Caco-2 (cell line): Measurements from ENCODE around the gene ACER3. TPM values are rescaled to one million over a fixed set of nuclear protein-coding genes. Genes with fewer than 3 reads are reported as not detected.
"Not testable (repeated sequence)": the region's sequence is repeated elsewhere in the genome, so short reads cannot be mapped to it uniquely, and the experiment has no call there.

Experiments used
- BruUV-seq: library from RNA; stranded (reverse); fragments of 400-500 nt; replicated peaks from 2 replicates; lab custom pipeline; 2021; lab: Mats Ljungman, UMichigan
- CTCF ChIA-PET: fragments of 300-600 bp; sonication (Branson Sonifier 250); formaldehyde crosslinking; loops from one replicate; lab custom pipeline; 2022; ENCODE audit warnings: antibody characterized with exemption; lab: Charles Lee
- POLR2A ChIA-PET: fragments of 300-600 bp; sonication (Branson Sonifier 250); formaldehyde crosslinking; loops from one replicate; lab custom pipeline; 2022; ENCODE audit warnings: antibody characterized with exemption; lab: Charles Lee
- DNase-seq, 2 experiments: peaks; one replicate each; pipeline versions ENCODE4 v3.0.0 to v3.0.0-alpha.2; 2020 to 2022
- H3K27me3 ChIP-seq: replicated peaks from 2 replicates; pipeline ENCODE4 v1.6.0; 2011; ENCODE audit warnings: low read length; ENCODE audit not compliant: control insufficient read depth, insufficient read depth
- H3K36me3 ChIP-seq: 2 replicates; pipeline ENCODE4 v1.5.1; 2011; ENCODE audit warnings: low read length; ENCODE audit not compliant: control insufficient read depth, insufficient read depth
- H3K4me1 ChIP-seq: fragments of 250-450 bp; sonication (Bioruptor Pico); 2 replicates; pipeline ENCODE4 v1.5.1; 2020; ENCODE audit warnings: mild to moderate bottlenecking
- H3K4me3 ChIP-seq: 2 replicates; pipeline ENCODE4 v1.5.1; 2011; ENCODE audit warnings: low read depth, mild to moderate bottlenecking, control low read depth, low read length
- H3K9me3 ChIP-seq: fragments of 250-450 bp; sonication (Bioruptor Pico); 2 replicates; pipeline ENCODE4 v1.5.1; 2020; ENCODE audit warnings: mild to moderate bottlenecking, moderate library complexity
- H3K27ac Mint-ChIP-seq: one replicate; pipeline ENCODE4 v1.8.0; 2022; ENCODE audit warnings: mixed read lengths; ENCODE audit not compliant: unreplicated experiment
- H3K27me3 Mint-ChIP-seq: one replicate; pipeline ENCODE4 v1.8.0; 2022; ENCODE audit warnings: mixed read lengths; ENCODE audit not compliant: insufficient read depth, unreplicated experiment
- H3K36me3 Mint-ChIP-seq: one replicate; pipeline ENCODE4 v1.8.0; 2022; ENCODE audit warnings: mild to moderate bottlenecking, mixed read lengths; ENCODE audit not compliant: insufficient read depth, unreplicated experiment
- H3K4me1 Mint-ChIP-seq: one replicate; pipeline ENCODE4 v1.8.0; 2022; ENCODE audit warnings: low read depth, mixed read lengths; ENCODE audit not compliant: unreplicated experiment
- H3K4me3 Mint-ChIP-seq: one replicate; pipeline ENCODE4 v1.8.0; 2022; ENCODE audit warnings: mild to moderate bottlenecking, moderate library complexity, mixed read lengths; ENCODE audit not compliant: unreplicated experiment
- H3K9me3 Mint-ChIP-seq: one replicate; pipeline ENCODE4 v1.8.0; 2022; ENCODE audit warnings: mixed read lengths; ENCODE audit not compliant: unreplicated experiment
- CTCF ChIP-seq, 2 experiments: fragments of 200-600 bp in 1 of 2; IDR thresholded peaks; 1 replicate in 1 of 2; 2 replicates in 1 of 2; pipeline versions ENCODE4 v1.5.1 to v1.8.0; 2011 to 2022; ENCODE audit warnings: antibody characterized with exemption in 1 of 2, control low read depth in 1 of 2, inconsistent platforms in 1 of 2, low read depth in 1 of 2, low read length in 1 of 2, mild to moderate bottlenecking in 1 of 2, moderate library complexity in 1 of 2; ENCODE audit not compliant: insufficient read depth in 1 of 2, severe bottlenecking in 1 of 2, unreplicated experiment in 1 of 2
- intact Hi-C: fragments of 100-400 bp; cut with micrococcal nuclease; formaldehyde crosslinking; loops from one replicate; pipeline ENCODE4 v1.10.0; 2022; ENCODE audit not compliant: unreplicated experiment
- total RNA-seq: library from RNA; stranded (reverse); gene quantifications from 2 replicates; pipeline ENCODE4 v1.2.3, GENCODE V29; 2022

ACER3 gene
- total RNA-seq, 1 experiment from 2014 or later = 37.5 TPM

GRCh38 chr11:76820184-76820566, 40.5 kb upstream of the ACER3 start:
- Histone ChIP-seq H3K9me3 (peaks cover 19% of the 10 kb centered on the region), H3K27me3 (no peaks in the 10 kb centered on the region), H3K4me3 (no peak overlapping the region), H3K36me3 (no peaks in the 10 kb centered on the region), H3K4me1 (peaks cover 11% of the 10 kb centered on the region)
- Mint-ChIP-seq H3K27me3 (no peaks in the 10 kb centered on the region), H3K4me3 (no peak overlapping the region), H3K36me3 (no peaks in the 10 kb centered on the region), H3K27ac (no peak overlapping the region), H3K4me1 (peaks cover 12% of the 10 kb centered on the region), H3K9me3 (peaks cover 41% of the 10 kb centered on the region)
- no peak for DNase-seq
- ChIA-PET CTCF (no interaction called here), POLR2A (no interaction called here)
- TF ChIP-seq CTCF (IDR thresholded peaks at IDR 0.05; ENCODE audit: insufficient read depth in 1 of 2, low read depth in 1 of 2, low read length in 1 of 2, severe bottlenecking in 1 of 2, unreplicated experiment in 1 of 2) = no peak
- no TSS peak for BruUV-seq
- intact Hi-C loops = no loop called here

GRCh38 chr11:76821396-76821795, 39.3 kb upstream of the ACER3 start:
- H3K27me3 Mint-ChIP-seq, H3K27me3 ChIP-seq, intact Hi-C loops, H3K36me3 ChIP-seq, H3K27ac Mint-ChIP-seq, H3K4me3 ChIP-seq, H3K9me3 ChIP-seq, BruUV-seq, H3K36me3 Mint-ChIP-seq, H3K4me3 Mint-ChIP-seq, CTCF ChIA-PET: not testable (repeated sequence)
- peak in 1 of 2 experiments; percentile 25 for DNase-seq
- POLR2A ChIA-PET = interaction anchor here (0.7 kb wide), 1 partner anchor 264 kb away, joined by 6 read pairs; no protein-coding TSS in a partner anchor
- Mint-ChIP-seq H3K4me1 (peaks cover 12% of the 10 kb centered on the region), H3K9me3 (peaks cover 28% of the 10 kb centered on the region)
- H3K4me1 ChIP-seq = peaks cover 11% of the 10 kb centered on the region

GRCh38 chr11:76822406-76822805, 38.3 kb upstream of the ACER3 start:
- Mint-ChIP-seq H3K27ac (no peak overlapping the region), H3K9me3 (peaks cover 18% of the 10 kb centered on the region), H3K27me3 (no peaks in the 10 kb centered on the region), H3K4me3 (no peak overlapping the region), H3K36me3 (no peaks in the 10 kb centered on the region), H3K4me1 (peaks cover 12% of the 10 kb centered on the region)
- DNase-seq = no peak
- no peak for TF ChIP-seq CTCF (IDR thresholded peaks at IDR 0.05; ENCODE audit: insufficient read depth in 1 of 2, low read depth in 1 of 2, low read length in 1 of 2, severe bottlenecking in 1 of 2, unreplicated experiment in 1 of 2)
- Histone ChIP-seq H3K4me3 (no peak overlapping the region), H3K27me3 (no peaks in the 10 kb centered on the region), H3K4me1 (peaks cover 11% of the 10 kb centered on the region), H3K9me3 (peaks cover 4% of the 10 kb centered on the region; the same call in 1 of the 2 replicates), H3K36me3 (no peaks in the 10 kb centered on the region)
- intact Hi-C loops = no loop called here
- ChIA-PET POLR2A (no interaction called here), CTCF (no interaction called here)
- no TSS peak for BruUV-seq
